Mesodermal cell (in vitro differentiated cells): ENCODE measurements around the gene PROC.
A peak's percentile ranks its signal among the peaks of the same experiment; 100 is the strongest.

Source experiments
- H3K27ac ChIP-seq: 2 replicates; pipeline ENCODE4 v1.7.0; 2013; ENCODE audit warnings: mild to moderate bottlenecking, low read depth, low read length, moderate library complexity; ENCODE audit not compliant: severe bottlenecking
- H3K36me3 ChIP-seq: 2 replicates; pipeline ENCODE4 v1.7.1; 2013; ENCODE audit warnings: mild to moderate bottlenecking, low read length, moderate library complexity; ENCODE audit not compliant: control insufficient read depth, insufficient read depth
- H3K4me1 ChIP-seq: one replicate; pipeline ENCODE4 v1.7.1; 2013; ENCODE audit warnings: mild to moderate bottlenecking, low read length; ENCODE audit not compliant: insufficient read depth, control insufficient read depth, poor library complexity, severe bottlenecking
- H3K4me3 ChIP-seq: 2 replicates; pipeline ENCODE4 v1.7.0; 2013; ENCODE audit warnings: low read length, control low read depth, mild to moderate bottlenecking; ENCODE audit not compliant: insufficient read depth, poor library complexity, severe bottlenecking; ENCODE audit errors: extremely low read depth
- H3K9me3 ChIP-seq: 2 replicates; pipeline ENCODE4 v1.7.1; 2013; ENCODE audit warnings: mild to moderate bottlenecking, low read length, moderate library complexity; ENCODE audit not compliant: control insufficient read depth
- WGBS, 2 experiments: methylation state at CpG; one replicate each; pipeline ENCODE4 v1.1.5; 2013; ENCODE audit warnings: missing lambda C conversion rate in 2 of 2; ENCODE audit not compliant: insufficient coverage in 2 of 2; 5-methylcytosine and 5-hydroxymethylcytosine counted together

The PROC gene

GRCh38 chr2:127415593-127416505, 2.4 kb upstream of the PROC start:
- peaks cover 7% of the 10 kb centered on the region for H3K9me3 ChIP-seq
- H3K4me1 ChIP-seq, result peaks cover 12% of the 10 kb centered on the region
- WGBS, 2 experiments, result 14 to 18% methylated on average over 49 to 50 of the region's 55 CpGs
- H3K27ac ChIP-seq, result no peak overlapping the region
- no peaks in the 10 kb centered on the region for H3K36me3 ChIP-seq
- peak overlapping the region; percentile 26 for H3K4me3 ChIP-seq

GRCh38 chr2:127416506-127417001, 1.7 kb upstream of the PROC start:
- peaks cover 6% of the 10 kb centered on the region for H3K4me1 ChIP-seq
- 33 to 74% methylated on average over 3 to 4 of the region's 4 CpGs for WGBS, 2 experiments
- H3K4me3 ChIP-seq, result peak overlapping the region; percentile 26
- peaks cover 7% of the 10 kb centered on the region for H3K9me3 ChIP-seq
- no peaks in the 10 kb centered on the region for H3K36me3 ChIP-seq
- H3K27ac ChIP-seq, result no peak overlapping the region

GRCh38 chr2:127417406-127417805, 821 bp upstream of the PROC start:
- Histone ChIP-seq H3K4me1 (peaks cover 6% of the 10 kb centered on the region), H3K27ac (no peak overlapping the region), H3K36me3 (no peaks in the 10 kb centered on the region), H3K9me3 (peaks cover under 1% of the 10 kb centered on the region), H3K4me3 (no peak overlapping the region)
- WGBS, 2 experiments, result 89 to 90% methylated on average over 7 to 8 of the region's 8 CpGs

GRCh38 chr2:127419112-127419430, 844 bp downstream of the PROC start:
- Histone ChIP-seq H3K4me1 (peaks cover 11% of the 10 kb centered on the region), H3K27ac (no peak overlapping the region), H3K4me3 (no peak overlapping the region), H3K9me3 (no peaks in the 10 kb centered on the region), H3K36me3 (no peaks in the 10 kb centered on the region)
- 100% methylated on average over 1 to 2 of the region's 4 CpGs for WGBS, 2 experiments

- Histone ChIP-seq H3K36me3 (no peaks in the 10 kb centered on the region), H3K9me3 (no peaks in the 10 kb centered on the region), H3K27ac (no peak overlapping the region), H3K4me1 (peaks cover 11% of the 10 kb centered on the region), H3K4me3 (no peak overlapping the region)
- 92 to 94% methylated on average over 12 to 13 of the region's 15 CpGs for WGBS, 2 experiments
Observed at GRCh38 chr2:127419448-127420038, 1.3 kb downstream of the PROC start.

- H3K36me3 ChIP-seq, result no peaks in the 10 kb centered on the region
- H3K27ac ChIP-seq, result no peak overlapping the region
- WGBS, 2 experiments, result 83 to 85% methylated on average over 6 of the region's 8 CpGs
- peaks cover 11% of the 10 kb centered on the region for H3K4me1 ChIP-seq
- H3K4me3 ChIP-seq, result no peak overlapping the region
- H3K9me3 ChIP-seq, result no peaks in the 10 kb centered on the region
Observed at GRCh38 chr2:127420039-127420864, 2.0 kb downstream of the PROC start.

- Histone ChIP-seq H3K4me3 (no peak overlapping the region), H3K4me1 (peaks cover 8% of the 10 kb centered on the region), H3K9me3 (no peaks in the 10 kb centered on the region), H3K36me3 (no peaks in the 10 kb centered on the region), H3K27ac (no peak overlapping the region)
- WGBS, 2 experiments, result 89 to 93% methylated on average over 13 of the region's 15 CpGs
Observed at GRCh38 chr2:127421116-127421800, 3.0 kb downstream of the PROC start.

GRCh38 chr2:127421871-127422558, 3.8 kb downstream of the PROC start:
- H3K27ac ChIP-seq, result no peak overlapping the region
- peaks cover 5% of the 10 kb centered on the region for H3K4me1 ChIP-seq
- no peak overlapping the region for H3K4me3 ChIP-seq
- no peaks in the 10 kb centered on the region for H3K9me3 ChIP-seq
- WGBS, 2 experiments, result 78 to 84% methylated on average over 10 to 16 of the region's 16 CpGs
- no peaks in the 10 kb centered on the region for H3K36me3 ChIP-seq

- Histone ChIP-seq H3K4me3 (peak overlapping the region; percentile 28), H3K4me1 (peaks cover 5% of the 10 kb centered on the region), H3K9me3 (no peaks in the 10 kb centered on the region), H3K27ac (no peak overlapping the region), H3K36me3 (no peaks in the 10 kb centered on the region)
- 4 to 6% methylated on average over 47 to 55 of the region's 73 CpGs for WGBS, 2 experiments
Observed at GRCh38 chr2:127422559-127423477, 4.6 kb downstream of the PROC start.
